ENCODE measurements around the gene SLC1A5. TPM values are rescaled to one million over a fixed set of nuclear protein-coding genes. Genes with fewer than 3 reads are reported as not detected.
"Not testable (repeated sequence)": the region's sequence is repeated elsewhere in the genome, so short reads cannot be mapped to it uniquely, and the experiment has no call there.

Gene SLC1A5
- total RNA-seq, 1 donor from 2014 or later, result 233 TPM

- Histone ChIP-seq H4K20me1 (ENCODE audit: insufficient read depth, low read length) (no peaks in the 10 kb centered on the region), H3K9me3 (ENCODE audit: insufficient read depth, low read depth, low read length) (no peaks in the 10 kb centered on the region), H3K79me2 (ENCODE audit: insufficient read depth, low read length) (no peaks in the 10 kb centered on the region), H3K4me2 (ENCODE audit: low read length) (no peak overlapping the region), H3K4me3 (ENCODE audit: insufficient read depth, low read depth, low read length) (no peak overlapping the region), H3K27ac (ENCODE audit: low read depth, low read length) (no peak overlapping the region), H3K27me3 (ENCODE audit: insufficient read depth, low read length) (no peaks in the 10 kb centered on the region), H3K4me1 (ENCODE audit: insufficient read depth, low read length) (no peaks in the 10 kb centered on the region), H3K36me3 (ENCODE audit: insufficient read depth, low read length) (no peaks in the 10 kb centered on the region), H3K9ac (ENCODE audit: low read length) (no peak overlapping the region), H2AFZ (ENCODE audit: low read depth, low read length) (no peak overlapping the region)
- Mint-ChIP-seq H3K27me3 (ENCODE audit: low read depth, unreplicated experiment) (peaks cover 3% of the 10 kb centered on the region), H3K36me3 (ENCODE audit: low read depth, unreplicated experiment) (no peaks in the 10 kb centered on the region), H3K9me3 (ENCODE audit: unreplicated experiment) (no peaks in the 10 kb centered on the region), H3K4me3 (ENCODE audit: unreplicated experiment) (no peak overlapping the region), H3K27ac (ENCODE audit: unreplicated experiment) (no peak overlapping the region), H3K4me1 (ENCODE audit: low read depth, unreplicated experiment) (no peaks in the 10 kb centered on the region)
- DNase-seq (ENCODE audit: low read depth) (no peak), FAIRE-seq (no peak)
- TF ChIP-seq EZH2 (IDR thresholded peaks at IDR 0.05; ENCODE audit: insufficient read depth, low read length), result no peak
- no peak for TF ChIP-seq CTCF (IDR thresholded peaks at IDR 0.05; ENCODE audit: insufficient read depth, low read depth, low read length)
Observed at GRCh38 chr19:46806656-46807055, 18.3 kb upstream of the SLC1A5 start.

DNA sequence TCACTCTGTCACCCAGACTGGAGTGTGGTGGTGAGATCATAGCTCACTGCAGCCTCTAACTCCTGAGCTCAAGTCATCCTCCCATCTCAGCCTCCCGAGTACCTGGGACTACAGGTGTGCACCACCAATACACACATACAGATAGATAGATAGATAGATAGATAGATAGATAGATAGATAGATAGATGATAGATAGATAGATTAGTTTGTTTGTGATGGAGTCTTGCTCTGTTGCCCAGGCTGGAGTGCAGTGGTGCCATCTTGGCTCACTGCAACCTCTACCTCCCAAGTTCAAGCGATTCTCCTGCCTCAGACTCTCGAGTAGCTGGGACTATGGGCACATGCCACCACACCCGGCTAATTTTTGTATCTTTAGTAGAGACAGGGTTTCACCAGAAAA is 16.0 kb upstream of the SLC1A5 start:
- H3K27ac ChIP-seq (ENCODE audit: low read depth, low read length); H3K9ac ChIP-seq (ENCODE audit: low read length); H3K4me2 ChIP-seq (ENCODE audit: low read length); H3K9me3 Mint-ChIP-seq (ENCODE audit: unreplicated experiment); H3K4me1 ChIP-seq (ENCODE audit: insufficient read depth, low read length); H2AFZ ChIP-seq (ENCODE audit: low read depth, low read length); H3K4me3 Mint-ChIP-seq (ENCODE audit: unreplicated experiment); H3K4me1 Mint-ChIP-seq (ENCODE audit: low read depth, unreplicated experiment); H4K20me1 ChIP-seq (ENCODE audit: insufficient read depth, low read length); FAIRE-seq; H3K27ac Mint-ChIP-seq (ENCODE audit: unreplicated experiment); H3K36me3 Mint-ChIP-seq (ENCODE audit: low read depth, unreplicated experiment); DNase-seq (ENCODE audit: low read depth); H3K27me3 ChIP-seq (ENCODE audit: insufficient read depth, low read length); H3K79me2 ChIP-seq (ENCODE audit: insufficient read depth, low read length); H3K36me3 ChIP-seq (ENCODE audit: insufficient read depth, low read length); H3K9me3 ChIP-seq (ENCODE audit: insufficient read depth, low read depth, low read length); H3K4me3 ChIP-seq (ENCODE audit: insufficient read depth, low read depth, low read length); H3K27me3 Mint-ChIP-seq (ENCODE audit: low read depth, unreplicated experiment): not testable (repeated sequence)

- Histone ChIP-seq H3K36me3 (ENCODE audit: insufficient read depth, low read length) (no peaks in the 10 kb centered on the region), H3K27ac (ENCODE audit: low read depth, low read length) (no peak overlapping the region), H3K9ac (ENCODE audit: low read length) (no peak overlapping the region), H3K4me2 (ENCODE audit: low read length) (no peak overlapping the region), H3K9me3 (ENCODE audit: insufficient read depth, low read depth, low read length) (no peaks in the 10 kb centered on the region), H4K20me1 (ENCODE audit: insufficient read depth, low read length) (no peaks in the 10 kb centered on the region), H3K79me2 (ENCODE audit: insufficient read depth, low read length) (no peaks in the 10 kb centered on the region), H3K4me3 (ENCODE audit: insufficient read depth, low read depth, low read length) (no peak overlapping the region), H2AFZ (ENCODE audit: low read depth, low read length) (no peak overlapping the region), H3K4me1 (ENCODE audit: insufficient read depth, low read length) (no peaks in the 10 kb centered on the region), H3K27me3 (ENCODE audit: insufficient read depth, low read length) (no peaks in the 10 kb centered on the region)
- H3K9me3 Mint-ChIP-seq (ENCODE audit: unreplicated experiment), result no peaks in the 10 kb centered on the region
- no peaks in the 10 kb centered on the region for H3K4me1 Mint-ChIP-seq (ENCODE audit: low read depth, unreplicated experiment)
- no peak overlapping the region for H3K27ac Mint-ChIP-seq (ENCODE audit: unreplicated experiment)
- H3K4me3 Mint-ChIP-seq (ENCODE audit: unreplicated experiment), result no peak overlapping the region
- TF ChIP-seq CTCF (IDR thresholded peaks at IDR 0.05; ENCODE audit: insufficient read depth, low read depth, low read length) (no peak), EZH2 (IDR thresholded peaks at IDR 0.05; ENCODE audit: insufficient read depth, low read length) (no peak)
- FAIRE-seq (no peak), DNase-seq (ENCODE audit: low read depth) (no peak)
- H3K36me3 Mint-ChIP-seq (ENCODE audit: low read depth, unreplicated experiment), result no peaks in the 10 kb centered on the region
- peaks cover 3% of the 10 kb centered on the region for H3K27me3 Mint-ChIP-seq (ENCODE audit: low read depth, unreplicated experiment)
Observed at GRCh38 chr19:46803555-46803954, 15.2 kb upstream of the SLC1A5 start.
